Activated T-cell treated with anti-CD3 and anti-CD28 coated beads, Interleukin-2, amount 50 U/mL, for 4 hours (primary cell): Measurements from ENCODE around the gene PLCB2. TPM values are rescaled to one million over a fixed set of nuclear protein-coding genes. Genes with fewer than 3 reads are reported as not detected.

Experiments
- ATAC-seq, 2 donors: fragments of 200-7000 bp; cut with Tn5 transposase; one replicate each; pipeline ENCODE4 v1.10.0; 2021
- DNase-seq: peaks from one replicate; pipeline ENCODE4 v3.0.0-alpha.2; 2020
- H3K27me3 Mint-ChIP-seq: one replicate; pipeline ENCODE4 v1.8.0; 2021; ENCODE audit warnings: low read depth, mixed read lengths
- H3K36me3 Mint-ChIP-seq: one replicate; pipeline ENCODE4 v1.8.0; 2022; ENCODE audit warnings: mixed read lengths; ENCODE audit not compliant: insufficient read depth
- H3K4me1 Mint-ChIP-seq: one replicate; pipeline ENCODE4 v1.8.0; 2021; ENCODE audit warnings: low read depth, mixed read lengths
- H3K4me3 Mint-ChIP-seq: one replicate; pipeline ENCODE4 v1.8.0; 2021; ENCODE audit warnings: mild to moderate bottlenecking, moderate library complexity, mixed read lengths
- H3K9me3 Mint-ChIP-seq: one replicate; pipeline ENCODE4 v1.8.0; 2021; ENCODE audit warnings: mixed read lengths
- total RNA-seq, 3 donors: library from RNA; stranded (reverse); gene quantifications; one replicate each; pipeline ENCODE4 v1.2.1, GENCODE V29; 2021

Gene PLCB2
- total RNA-seq, 3 donors from 2014 or later: 41.7 to 50.3 (median 48.6) TPM

- Mint-ChIP-seq H3K4me1 (peaks cover 2% of the 10 kb centered on the region), H3K36me3 (peaks cover 2% of the 10 kb centered on the region), H3K4me3 (peak within 1 kb of the TSS; percentile 67), H3K27me3 (peaks cover 23% of the 10 kb centered on the region), H3K9me3 (no peaks in the 10 kb centered on the region)
- ATAC-seq: peak; percentile 78 to 79
- DNase-seq: peak; percentile 26
Observed at GRCh38 chr15:40282869-40283614, 24.7 kb downstream of the PLCB2 start, which contains the start of gene ANKRD63. TSS of gene ANKRD63 (minus strand) at chr15:40283064. CDS start at chr15:40282586, 478 bp downstream.

DNA sequence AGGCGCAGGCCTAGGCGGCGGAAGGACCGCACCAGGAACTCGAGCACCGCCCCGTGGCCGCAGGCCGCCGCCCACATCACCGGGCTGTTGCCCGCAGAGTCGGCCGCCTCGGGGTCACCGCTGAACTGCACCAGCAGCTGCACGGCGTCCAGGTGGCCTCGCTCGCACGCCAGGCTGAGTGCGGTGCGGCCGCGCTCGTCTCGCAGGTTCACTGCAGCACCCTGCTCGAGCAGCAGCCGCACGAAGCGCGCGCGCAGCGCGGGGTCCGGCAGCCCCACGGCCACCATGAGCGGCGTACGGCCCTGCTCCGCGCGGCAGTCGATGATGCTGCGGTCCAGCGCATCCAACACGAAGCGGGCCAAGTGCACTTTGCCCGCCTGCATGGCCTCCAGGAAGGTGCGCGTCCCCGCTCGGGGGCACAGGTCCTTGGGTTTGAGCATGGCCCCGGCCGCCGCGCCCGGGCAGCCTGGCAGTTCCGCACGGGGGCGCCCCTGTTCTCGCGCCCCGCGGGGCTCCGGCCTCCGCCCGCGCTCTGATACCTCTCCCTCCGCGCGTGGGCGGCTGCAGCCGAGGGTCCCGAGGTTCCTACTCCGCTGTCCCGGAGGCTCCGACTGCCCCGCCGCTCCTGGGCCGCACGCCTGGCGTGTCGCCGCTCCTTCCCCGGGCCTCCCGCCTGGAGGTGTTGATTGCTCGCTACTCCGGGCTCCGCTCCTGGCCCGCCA, 25.4 kb downstream of the PLCB2 start:
- DNase-seq: peak; percentile 32
- peak overlapping the region; percentile 67 for H3K4me3 Mint-ChIP-seq
- H3K36me3 Mint-ChIP-seq: no peaks in the 10 kb centered on the region
- H3K4me1 Mint-ChIP-seq: peaks cover 2% of the 10 kb centered on the region
- no peaks in the 10 kb centered on the region for H3K9me3 Mint-ChIP-seq
- ATAC-seq: peak; percentile 61 to 68
- H3K27me3 Mint-ChIP-seq: peaks cover 29% of the 10 kb centered on the region

- DNase-seq: no peak
- Mint-ChIP-seq H3K4me1 (peaks cover 2% of the 10 kb centered on the region), H3K27me3 (peaks cover 30% of the 10 kb centered on the region), H3K36me3 (no peaks in the 10 kb centered on the region), H3K4me3 (no peak overlapping the region), H3K9me3 (no peaks in the 10 kb centered on the region)
- no peak for ATAC-seq
Observed at GRCh38 chr15:40281801-40282146, 26.0 kb downstream of the PLCB2 start.

- Mint-ChIP-seq H3K36me3 (no peaks in the 10 kb centered on the region), H3K27me3 (peaks cover 32% of the 10 kb centered on the region), H3K4me1 (peaks cover 2% of the 10 kb centered on the region), H3K9me3 (no peaks in the 10 kb centered on the region), H3K4me3 (peak overlapping the region; percentile 54)
- ATAC-seq: no peak
- no peak for DNase-seq
Observed at GRCh38 chr15:40281057-40281800, 26.5 kb downstream of the PLCB2 start.

DNA sequence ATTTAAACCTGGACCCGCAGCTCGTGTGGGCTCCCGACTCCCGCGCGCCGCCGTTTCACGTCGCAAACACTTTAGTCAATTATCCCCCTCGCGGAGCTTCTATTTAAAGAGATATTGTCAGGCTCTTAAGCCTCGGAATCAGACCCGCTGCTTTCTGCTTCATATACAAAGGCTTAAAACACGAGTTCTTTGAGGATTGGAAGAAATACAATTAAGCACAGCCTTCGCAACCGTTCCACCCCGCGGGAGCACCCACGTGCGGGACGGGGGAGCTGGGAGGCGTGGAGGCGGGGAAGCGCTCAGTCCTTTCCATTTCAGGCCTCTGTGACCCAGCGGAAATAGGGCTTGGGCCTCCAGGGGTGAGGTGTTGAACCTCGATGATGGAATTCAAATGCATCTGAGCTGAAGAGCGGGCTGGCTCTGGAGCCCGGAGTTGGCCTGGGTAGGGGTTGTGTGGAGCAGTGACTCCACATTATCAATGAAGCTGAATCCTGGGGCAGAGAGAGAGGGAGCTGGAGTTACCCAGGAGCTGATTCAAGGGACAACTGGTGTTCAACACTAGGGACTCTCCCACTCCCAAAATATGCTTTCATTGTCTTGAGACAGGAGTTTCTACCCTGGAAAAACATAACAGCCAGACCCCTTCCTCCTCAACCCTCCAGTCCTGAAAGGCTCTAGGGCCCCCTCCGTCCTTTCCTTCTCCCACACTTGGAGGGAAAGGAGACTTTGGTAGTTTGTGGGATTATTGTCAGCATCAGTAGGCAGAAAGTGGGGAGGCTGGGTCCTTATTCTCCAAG, 27.3 kb downstream of the PLCB2 start:
- Mint-ChIP-seq H3K36me3 (no peaks in the 10 kb centered on the region), H3K27me3 (peaks cover 32% of the 10 kb centered on the region)
- DNase-seq: no peak

DNA sequence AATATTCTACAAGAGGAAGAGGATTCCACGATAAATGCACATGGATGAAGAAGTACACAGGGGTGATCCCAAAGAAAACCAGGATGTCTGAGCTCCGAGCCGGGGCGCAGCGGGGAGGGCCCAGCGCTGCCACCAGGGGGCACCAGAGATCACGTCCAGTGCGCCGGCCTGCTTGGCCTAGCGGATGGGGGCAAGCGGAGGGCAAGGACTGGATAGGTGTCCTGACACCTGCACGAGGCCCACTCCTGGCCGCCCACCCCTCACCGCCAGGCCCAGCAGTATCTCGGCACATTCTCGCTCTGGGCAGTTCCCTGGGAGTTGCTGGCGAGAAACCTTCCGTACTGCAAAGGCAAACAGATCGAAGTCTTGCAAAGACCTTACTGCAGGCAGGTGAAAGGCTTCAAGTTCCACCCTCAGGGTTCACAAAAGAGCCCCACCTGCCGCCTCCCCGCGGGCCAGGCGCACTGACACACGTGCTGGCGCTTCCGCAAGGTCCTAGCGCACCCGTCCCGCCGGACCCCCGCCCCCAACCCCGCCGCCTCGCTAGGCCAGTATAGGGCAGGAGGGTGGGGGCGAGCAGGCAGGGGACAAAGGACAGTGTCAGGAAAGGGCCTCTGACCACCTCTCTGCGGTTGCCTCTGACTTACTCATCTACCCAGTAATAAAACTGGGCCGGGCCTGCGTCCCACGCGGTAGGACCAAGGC, 28.1 kb downstream of the PLCB2 start:
- peaks cover 32% of the 10 kb centered on the region for H3K27me3 Mint-ChIP-seq
- DNase-seq: peak; percentile 69
- H3K9me3 Mint-ChIP-seq: no peaks in the 10 kb centered on the region
- ATAC-seq: peak; percentile 17 to 30
- peaks cover 2% of the 10 kb centered on the region for H3K4me1 Mint-ChIP-seq
- no peaks in the 10 kb centered on the region for H3K36me3 Mint-ChIP-seq
- no peak overlapping the region for H3K4me3 Mint-ChIP-seq

More for the DNA sequence above, 27.3 kb downstream of the PLCB2 start:
- no peak for ATAC-seq
- H3K4me3 Mint-ChIP-seq: peak overlapping the region; percentile 54
- no peaks in the 10 kb centered on the region for H3K9me3 Mint-ChIP-seq
- peaks cover 2% of the 10 kb centered on the region for H3K4me1 Mint-ChIP-seq

DNA sequence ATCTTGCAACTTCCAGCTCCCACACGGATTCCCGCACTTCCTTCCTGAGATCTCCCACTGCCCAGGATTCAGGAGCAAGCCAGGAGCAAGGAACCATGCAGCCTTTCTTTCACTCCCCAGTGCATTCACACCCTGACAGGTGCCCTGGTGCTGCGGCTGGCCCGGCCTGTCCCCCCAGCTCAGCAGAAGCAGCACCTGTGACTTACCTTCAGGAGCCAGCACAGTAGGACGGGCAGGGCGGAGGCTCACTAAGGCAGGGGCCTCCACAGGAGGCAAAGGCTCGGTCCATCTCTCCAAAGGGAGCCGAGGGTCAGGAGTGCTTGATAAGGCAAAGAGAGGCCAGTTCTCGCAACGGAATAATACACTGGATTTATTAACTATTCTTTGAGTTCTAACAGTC, 29.7 kb downstream of the PLCB2 start:
- peaks cover 32% of the 10 kb centered on the region for H3K27me3 Mint-ChIP-seq

DNA sequence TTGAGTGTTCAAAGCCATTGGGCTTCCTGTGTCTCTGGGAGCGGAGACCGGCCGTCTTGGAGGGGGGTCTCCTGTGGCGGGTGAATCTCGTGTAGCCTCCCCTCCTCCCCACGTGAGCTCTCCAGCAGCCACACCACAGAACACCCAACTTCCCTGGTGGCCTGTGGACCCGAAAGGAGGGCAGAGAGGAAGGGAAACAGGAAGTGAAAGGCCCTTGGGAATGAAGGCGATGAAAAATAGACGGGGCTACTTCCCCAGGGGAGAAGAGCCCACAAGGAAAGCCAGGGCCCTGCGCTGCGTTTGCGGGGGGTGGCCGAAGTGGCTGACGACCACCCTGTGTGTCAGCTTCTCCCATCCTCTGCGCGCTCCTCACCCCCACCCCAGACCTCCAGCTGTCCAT, 30.3 kb downstream of the PLCB2 start:
- no peak for DNase-seq
- H3K4me3 Mint-ChIP-seq: no peak overlapping the region
- no peak for ATAC-seq
- H3K4me1 Mint-ChIP-seq: peaks cover 2% of the 10 kb centered on the region
- no peaks in the 10 kb centered on the region for H3K9me3 Mint-ChIP-seq
- H3K36me3 Mint-ChIP-seq: no peaks in the 10 kb centered on the region
- peaks cover 32% of the 10 kb centered on the region for H3K27me3 Mint-ChIP-seq

More for the DNA sequence above, 29.7 kb downstream of the PLCB2 start:
- H3K36me3 Mint-ChIP-seq: no peaks in the 10 kb centered on the region
- H3K4me1 Mint-ChIP-seq: peaks cover 2% of the 10 kb centered on the region
- ATAC-seq: no peak
- H3K4me3 Mint-ChIP-seq: no peak overlapping the region
- no peak for DNase-seq
- no peaks in the 10 kb centered on the region for H3K9me3 Mint-ChIP-seq

DNA sequence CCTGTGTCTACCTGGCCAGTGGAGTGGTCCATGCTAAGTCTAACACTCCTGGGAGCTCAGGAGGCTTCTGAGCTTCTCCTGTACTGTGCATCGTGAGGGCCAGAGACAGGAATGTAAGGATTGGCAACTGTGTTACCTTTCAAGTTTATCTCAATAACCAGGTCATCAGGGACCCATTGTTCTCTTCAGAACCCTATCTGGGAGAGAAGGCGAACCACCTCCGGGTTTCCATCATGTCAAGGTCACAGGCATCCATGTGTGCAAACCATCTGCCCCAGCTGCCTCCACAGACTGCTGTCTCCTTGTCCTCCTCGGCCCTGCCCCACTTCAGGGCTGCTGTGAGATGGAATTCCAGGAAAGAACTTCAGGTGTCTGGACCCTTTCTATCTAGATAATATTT, 30.8 kb downstream of the PLCB2 start:
- no peak for ATAC-seq
- H3K9me3 Mint-ChIP-seq: no peaks in the 10 kb centered on the region
- no peak overlapping the region for H3K4me3 Mint-ChIP-seq
- H3K36me3 Mint-ChIP-seq: no peaks in the 10 kb centered on the region
- H3K4me1 Mint-ChIP-seq: peaks cover 2% of the 10 kb centered on the region
- no peak for DNase-seq
- H3K27me3 Mint-ChIP-seq: peaks cover 32% of the 10 kb centered on the region

- peaks cover under 1% of the 10 kb centered on the region for H3K4me1 Mint-ChIP-seq
- no peaks in the 10 kb centered on the region for H3K36me3 Mint-ChIP-seq
- no peak overlapping the region for H3K4me3 Mint-ChIP-seq
- no peaks in the 10 kb centered on the region for H3K9me3 Mint-ChIP-seq
- DNase-seq (no peak), ATAC-seq (no peak)
- H3K27me3 Mint-ChIP-seq: peaks cover 28% of the 10 kb centered on the region
Observed at GRCh38 chr15:40275954-40276353, 31.8 kb downstream of the PLCB2 start.

DNA sequence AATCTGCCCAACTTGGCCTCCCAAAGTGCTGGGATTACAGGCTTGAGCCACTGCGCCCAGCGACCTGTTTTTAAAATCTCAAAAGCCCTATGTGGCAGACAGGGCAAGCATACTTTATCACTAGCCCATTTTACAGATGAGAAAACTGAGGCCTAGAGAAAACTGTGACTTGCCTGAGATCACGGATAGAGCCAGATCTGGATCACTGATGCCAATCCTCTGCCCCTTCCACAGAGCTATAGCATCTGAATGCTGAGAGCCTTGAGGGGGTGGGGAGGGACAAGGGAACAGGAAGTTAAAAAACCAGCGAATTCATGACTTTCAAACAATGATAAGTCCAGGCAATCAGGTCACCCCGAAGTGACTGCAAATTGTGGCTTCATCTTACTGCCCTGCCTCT, 32.2 kb downstream of the PLCB2 start:
- DNase-seq (no peak), ATAC-seq (no peak)
- H3K9me3 Mint-ChIP-seq: no peaks in the 10 kb centered on the region
- no peaks in the 10 kb centered on the region for H3K4me1 Mint-ChIP-seq
- H3K27me3 Mint-ChIP-seq: peaks cover 26% of the 10 kb centered on the region
- no peak overlapping the region for H3K4me3 Mint-ChIP-seq
- H3K36me3 Mint-ChIP-seq: no peaks in the 10 kb centered on the region

- peak; percentile 87 for DNase-seq
- Mint-ChIP-seq H3K4me1 (no peaks in the 10 kb centered on the region), H3K27me3 (peaks cover 22% of the 10 kb centered on the region), H3K4me3 (no peak overlapping the region), H3K9me3 (no peaks in the 10 kb centered on the region), H3K36me3 (no peaks in the 10 kb centered on the region)
- peak; percentile 62 to 82 for ATAC-seq
Observed at GRCh38 chr15:40274350-40275274, 33.1 kb downstream of the PLCB2 start.
